ENCODE measurements around the gene GMDS.

DNA sequence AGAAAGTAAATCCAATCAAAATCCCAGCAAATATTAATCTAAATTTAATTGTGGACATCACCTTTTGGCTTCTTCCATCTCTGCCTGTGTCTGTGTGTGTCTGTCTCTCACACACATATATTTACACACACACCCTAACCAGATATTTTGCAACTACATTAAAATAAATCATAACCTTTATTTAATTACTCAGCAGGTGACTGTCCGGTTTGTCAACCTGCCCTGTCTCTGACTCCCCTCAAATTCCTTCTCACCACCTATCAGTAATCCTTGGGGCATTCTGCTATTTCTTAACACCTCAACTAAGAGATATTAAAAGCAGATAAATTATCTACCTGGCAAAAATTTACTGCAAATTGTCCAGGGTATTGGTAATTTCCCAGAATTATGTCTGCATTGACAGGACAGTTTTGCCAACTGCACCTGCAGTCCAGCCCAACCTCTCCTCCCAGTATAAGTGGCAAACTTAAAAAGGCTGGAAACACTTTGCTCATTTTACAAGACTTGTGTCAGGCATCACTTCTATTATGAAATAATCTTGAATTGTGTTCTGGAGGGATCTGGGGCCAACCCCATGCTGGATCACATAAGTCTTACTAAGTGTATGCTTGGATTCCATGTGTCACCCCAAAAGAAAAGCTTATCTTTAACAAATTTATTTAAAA is 216.1 kb downstream of the GMDS start:
- no peak for TF ChIP-seq POLR2A (IDR thresholded peaks at IDR 0.05)
- TF ChIP-seq, protein P1, sequence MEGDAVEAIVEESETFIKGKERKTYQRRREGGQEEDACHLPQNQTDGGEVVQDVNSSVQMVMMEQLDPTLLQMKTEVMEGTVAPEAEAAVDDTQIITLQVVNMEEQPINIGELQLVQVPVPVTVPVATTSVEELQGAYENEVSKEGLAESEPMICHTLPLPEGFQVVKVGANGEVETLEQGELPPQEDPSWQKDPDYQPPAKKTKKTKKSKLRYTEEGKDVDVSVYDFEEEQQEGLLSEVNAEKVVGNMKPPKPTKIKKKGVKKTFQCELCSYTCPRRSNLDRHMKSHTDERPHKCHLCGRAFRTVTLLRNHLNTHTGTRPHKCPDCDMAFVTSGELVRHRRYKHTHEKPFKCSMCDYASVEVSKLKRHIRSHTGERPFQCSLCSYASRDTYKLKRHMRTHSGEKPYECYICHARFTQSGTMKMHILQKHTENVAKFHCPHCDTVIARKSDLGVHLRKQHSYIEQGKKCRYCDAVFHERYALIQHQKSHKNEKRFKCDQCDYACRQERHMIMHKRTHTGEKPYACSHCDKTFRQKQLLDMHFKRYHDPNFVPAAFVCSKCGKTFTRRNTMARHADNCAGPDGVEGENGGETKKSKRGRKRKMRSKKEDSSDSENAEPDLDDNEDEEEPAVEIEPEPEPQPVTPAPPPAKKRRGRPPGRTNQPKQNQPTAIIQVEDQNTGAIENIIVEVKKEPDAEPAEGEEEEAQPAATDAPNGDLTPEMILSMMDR (IDR thresholded peaks at IDR 0.05), result no peak

All from ovary (tissue), 3 donors.